GM21423 (cell line): ENCODE data around the gene TECPR2.

Experiments used
- ATAC-seq: cut with Tn5 transposase; IDR thresholded peaks from one replicate; pipeline ENCODE4 v1.9.1; 2021; ENCODE audit warnings: mild to moderate bottlenecking, moderate library complexity; ENCODE audit not compliant: unreplicated experiment

Gene TECPR2

GRCh38 chr14:102424520-102424919 lies 61.8 kb downstream of the TECPR2 start:
- no peak for ATAC-seq

GRCh38 chr14:102424923-102425322 lies 62.2 kb downstream of the TECPR2 start:
- no peak for ATAC-seq

- no peak for ATAC-seq
Measured at GRCh38 chr14:102426796-102427195, 64.1 kb downstream of the TECPR2 start.

- no peak for ATAC-seq
Measured at GRCh38 chr14:102427642-102428041, 64.9 kb downstream of the TECPR2 start.

GRCh38 chr14:102430212-102430908 lies 67.6 kb downstream of the TECPR2 start:
- ATAC-seq, result no peak

DNA sequence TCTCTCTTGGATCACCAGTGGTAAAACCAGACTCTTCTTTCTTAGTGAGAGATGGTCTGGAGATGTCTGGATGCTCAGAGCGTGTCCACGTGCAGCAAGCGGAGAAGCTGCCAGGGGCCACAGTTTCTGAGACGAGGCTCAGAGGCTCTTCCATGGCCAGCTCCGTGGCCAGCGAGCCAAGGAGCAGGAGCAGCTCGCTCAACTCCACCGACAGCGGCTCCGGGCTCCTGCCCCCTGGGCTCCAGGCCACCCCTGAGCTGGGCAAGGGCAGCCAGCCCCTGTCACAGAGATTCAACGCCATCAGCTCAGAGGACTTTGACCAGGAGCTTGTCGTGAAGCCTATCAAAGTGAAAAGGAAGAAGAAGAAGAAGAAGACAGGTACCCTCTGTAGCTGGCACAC lies 69.0 kb downstream of the TECPR2 start:
- no peak for ATAC-seq

GRCh38 chr14:102434647-102435175 lies 72.0 kb downstream of the TECPR2 start:
- no peak for ATAC-seq

- ATAC-seq, result no peak
Measured at GRCh38 chr14:102437997-102438915, 75.5 kb downstream of the TECPR2 start.

GRCh38 chr14:102439556-102439955 lies 76.8 kb downstream of the TECPR2 start:
- ATAC-seq, result no peak

DNA sequence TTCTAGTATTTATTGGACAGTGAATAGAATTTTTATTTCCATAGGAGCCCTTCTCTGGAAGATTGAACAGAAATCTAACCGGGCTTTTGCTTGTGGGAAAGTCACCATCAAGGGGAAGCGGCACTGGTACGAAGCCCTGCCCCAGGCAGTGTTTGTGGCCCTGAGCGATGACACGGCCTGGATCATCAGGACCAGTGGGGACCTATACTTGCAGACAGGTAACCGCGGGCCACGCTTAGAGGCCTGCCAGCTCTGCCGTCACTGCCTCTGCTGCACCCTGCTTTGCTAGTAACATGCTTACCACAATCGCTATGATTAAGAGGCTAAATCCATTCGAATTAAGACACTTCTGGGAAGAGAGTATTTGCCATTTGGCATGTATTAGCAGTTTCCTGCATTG lies 77.7 kb downstream of the TECPR2 start:
- no peak for ATAC-seq

DNA sequence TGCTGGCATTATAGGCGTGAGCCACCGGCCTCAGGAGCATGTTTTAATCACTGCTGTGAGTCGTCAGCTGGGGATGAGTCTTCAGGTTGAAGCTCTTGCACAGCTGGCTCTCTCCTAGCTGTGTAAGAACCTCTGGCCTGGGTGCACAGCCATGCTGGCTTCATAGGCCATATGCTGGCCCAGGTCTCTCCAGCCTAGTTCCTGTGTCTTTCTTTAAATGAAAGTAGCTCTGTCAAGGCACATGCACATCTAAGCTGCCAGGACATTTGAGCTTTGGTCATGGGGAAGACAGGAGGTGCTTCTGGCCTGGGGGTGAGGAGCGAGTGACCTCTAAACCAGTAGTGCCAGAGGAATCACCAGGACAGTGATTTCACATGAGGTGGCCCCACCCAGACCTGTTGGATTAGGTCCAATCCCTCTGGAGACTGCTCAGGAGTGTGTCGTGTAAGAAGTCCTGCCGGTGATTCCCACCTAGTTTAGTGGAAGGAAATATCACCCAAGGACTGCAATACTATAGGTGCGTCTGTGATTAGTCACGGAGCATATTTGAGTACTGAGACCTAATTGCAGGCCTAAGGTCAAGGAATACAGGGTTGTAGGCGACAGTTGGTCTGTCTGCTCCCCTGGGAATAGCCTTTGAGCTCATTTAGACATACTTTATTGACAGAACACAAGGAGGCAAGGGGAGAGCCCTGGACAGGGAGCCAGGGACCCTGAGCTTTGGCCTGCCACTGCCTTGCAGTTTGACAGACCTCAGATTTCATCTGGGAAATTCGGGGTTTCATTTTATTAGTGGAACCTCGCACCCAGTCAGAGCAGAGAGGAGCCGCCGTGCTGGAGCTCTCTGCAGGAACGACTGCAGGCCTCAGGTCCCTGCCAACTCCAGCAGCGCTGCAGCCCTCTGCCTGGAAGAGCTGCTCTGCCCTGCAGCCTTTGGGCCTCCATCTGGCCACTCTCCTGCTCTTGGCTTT lies 79.8 kb downstream of the TECPR2 start:
- ATAC-seq, result no peak

DNA sequence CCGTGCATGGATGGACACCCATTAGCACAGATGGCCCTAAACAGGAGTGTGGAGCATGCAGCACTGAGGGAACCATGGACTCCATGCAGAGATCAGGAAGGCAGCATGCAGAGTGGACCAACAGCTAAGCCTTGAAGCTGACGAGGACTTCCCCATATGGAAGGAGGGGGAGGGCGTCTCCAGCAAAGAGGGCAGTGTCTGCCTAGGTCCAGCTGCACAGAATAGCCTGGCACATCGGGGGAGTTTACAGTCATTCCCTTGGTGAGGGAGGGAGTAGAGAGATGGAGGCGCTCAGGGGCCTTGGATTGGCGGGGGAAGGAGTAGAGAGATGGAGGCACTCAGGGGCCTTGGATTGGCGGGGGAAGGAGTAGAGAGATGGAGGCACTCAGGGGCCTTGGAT lies 82.3 kb downstream of the TECPR2 start:
- ATAC-seq, result no peak

DNA sequence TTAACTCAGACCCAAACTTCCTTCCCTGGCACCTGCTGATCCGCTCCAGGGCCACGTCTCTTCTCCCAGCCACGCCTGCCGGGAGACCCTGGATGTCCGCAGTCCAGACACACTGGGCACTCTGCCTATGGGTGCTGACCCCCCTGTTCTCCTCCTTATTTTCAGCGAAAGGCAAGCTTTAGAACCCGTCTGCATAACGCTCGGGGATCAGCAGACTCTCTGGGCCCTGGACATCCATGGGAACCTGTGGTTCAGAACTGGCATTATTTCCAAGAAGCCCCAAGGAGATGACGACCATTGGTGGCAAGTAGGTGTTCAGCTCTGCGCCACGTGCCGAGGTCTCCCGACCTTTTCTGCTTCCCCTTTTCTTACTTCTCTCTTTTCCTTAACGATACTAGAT lies 82.9 kb downstream of the TECPR2 start:
- ATAC-seq, result no peak

DNA sequence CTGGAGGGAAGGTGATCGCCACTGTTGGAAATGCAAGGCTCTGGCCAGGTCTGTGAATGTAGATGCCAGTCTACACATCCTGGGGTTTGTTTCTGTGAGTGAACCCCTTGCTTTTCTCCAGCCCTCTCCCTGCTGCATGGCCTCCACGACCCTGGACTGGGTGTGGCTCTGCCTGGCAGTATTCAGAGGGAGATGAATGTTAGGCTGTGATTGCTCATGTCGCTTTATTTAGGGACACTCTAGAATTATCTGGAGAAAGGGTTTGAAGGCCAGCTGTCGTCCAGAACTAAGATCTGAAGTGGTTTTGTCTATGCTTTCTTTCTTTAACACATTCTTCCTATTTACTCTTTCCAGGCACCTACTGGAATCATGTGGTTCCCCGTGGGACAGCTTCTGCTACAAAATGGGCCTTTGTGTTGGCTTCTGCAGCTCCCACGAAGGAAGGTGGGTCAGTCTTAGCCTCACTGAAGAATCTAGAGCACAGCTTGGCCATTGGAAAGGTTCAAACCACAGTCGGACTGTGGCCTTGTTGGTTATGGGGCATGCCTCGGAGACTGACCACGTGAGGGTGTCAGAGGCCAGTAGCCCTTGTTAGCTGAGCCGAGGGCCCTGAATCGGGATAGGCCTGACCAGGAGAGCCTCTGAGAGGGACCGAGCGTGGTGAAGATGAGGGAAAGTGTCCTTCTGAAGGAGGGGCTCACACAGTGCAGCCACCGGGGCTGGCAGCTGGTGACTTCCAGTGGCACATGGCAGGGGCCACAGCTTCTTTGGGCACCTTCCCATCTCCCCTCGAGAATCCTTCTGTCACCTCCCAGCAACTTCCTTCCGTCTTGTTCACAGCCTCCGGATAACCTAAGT lies 87.7 kb downstream of the TECPR2 start:
- ATAC-seq, result no peak

DNA sequence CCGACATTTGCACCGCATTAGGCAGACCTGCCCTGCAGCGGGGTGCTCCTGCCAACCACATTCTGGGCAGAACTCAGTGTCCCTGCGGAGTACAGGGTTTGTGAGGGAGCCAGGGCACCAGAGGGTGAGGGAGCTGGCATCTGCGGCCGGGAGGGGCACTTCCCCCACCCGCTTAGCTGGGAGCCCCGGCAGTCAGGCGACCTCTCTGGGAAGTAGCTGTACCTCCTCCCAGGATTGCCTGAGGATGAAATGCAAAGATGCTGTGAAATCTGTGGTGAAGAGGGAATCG lies 88.3 kb downstream of the TECPR2 start:
- ATAC-seq, result no peak

DNA sequence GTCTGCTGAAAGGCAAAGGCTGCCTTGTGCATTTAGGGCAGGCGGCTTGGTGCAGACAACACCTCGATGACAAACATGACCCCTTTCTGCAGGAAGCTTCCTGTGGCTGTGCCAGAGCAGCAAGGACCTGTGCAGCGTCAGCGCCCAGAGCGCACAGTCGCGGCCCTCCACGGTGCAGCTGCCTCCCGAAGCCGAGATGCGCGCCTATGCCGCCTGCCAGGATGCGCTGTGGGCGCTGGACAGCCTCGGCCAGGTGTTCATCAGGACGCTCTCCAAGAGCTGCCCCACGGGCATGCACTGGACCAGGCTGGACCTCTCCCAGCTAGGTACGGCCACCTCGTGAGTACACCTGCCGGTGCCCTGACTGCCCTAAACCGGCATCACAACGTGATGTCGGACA lies 89.6 kb downstream of the TECPR2 start:
- ATAC-seq, result no peak

- ATAC-seq, result no peak
Measured at GRCh38 chr14:102454711-102455110, 92.0 kb downstream of the TECPR2 start.

DNA sequence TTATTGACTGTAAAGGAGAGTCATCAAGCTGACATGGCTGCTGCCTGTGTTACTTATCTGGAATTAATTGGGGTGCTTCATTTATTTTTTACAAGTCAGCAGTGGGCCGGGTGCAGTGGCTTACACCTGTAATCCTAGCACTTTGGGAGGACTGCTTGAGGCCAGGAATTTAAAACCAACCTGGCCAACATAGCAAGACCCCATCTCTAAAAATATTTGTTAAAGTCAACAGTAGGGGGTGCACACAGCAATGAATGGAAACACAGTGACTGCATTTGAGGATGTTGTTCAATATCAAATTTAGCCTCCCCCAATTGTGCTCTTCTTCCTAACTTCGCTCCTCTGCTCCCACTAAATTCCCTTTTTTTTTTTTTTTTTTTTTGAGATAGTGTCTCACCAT lies 94.8 kb downstream of the TECPR2 start:
- no peak for ATAC-seq

GRCh38 chr14:102461490-102462338 lies 99.0 kb downstream of the TECPR2 start:
- no peak for ATAC-seq
